Right ventricle myocardium inferior (tissue), 1 donor: ENCODE data around the gene FAM163A. TPM values are rescaled to one million over a fixed set of nuclear protein-coding genes. Genes with fewer than 3 reads are reported as not detected.
"Not testable (repeated sequence)": the region's sequence is repeated elsewhere in the genome, so short reads cannot be mapped to it uniquely, and the experiment has no call there.

Experiments used
- ATAC-seq: fragments of 200-7000 bp; cut with Tn5 transposase; one replicate; pipeline ENCODE4 v1.9.1; 2020; ENCODE audit warnings: mild to moderate bottlenecking, moderate library complexity
- DNase-seq: peaks from one replicate; pipeline ENCODE4 v3.0.0; 2021; ENCODE audit errors: missing footprints
- intact Hi-C: fragments of 100-400 bp; cut with DNase I; formaldehyde crosslinking; loops from one replicate; pipeline ENCODE4 v1.11.0; 2022
- total RNA-seq: library from RNA; stranded (reverse); fragmentation: NEBNext Ultra II Directional; extraction: Animal tissue kit (Norgen Biotek cat#: 25700); gene quantifications from one replicate; pipeline ENCODE4 v1.2.1, GENCODE V29; 2021
- donor health status: DM: no; HTN: yes; CAD: no; lungs with severe emphysema.

Gene FAM163A
- total RNA-seq, 1 donor from 2014 or later: 0.65 TPM

GRCh38 chr1:179825798-179826460 is 82.8 kb downstream of the FAM163A start:
- ATAC-seq: peak; percentile 14
- intact Hi-C loops: no loop called here
- no peak for DNase-seq

DNA sequence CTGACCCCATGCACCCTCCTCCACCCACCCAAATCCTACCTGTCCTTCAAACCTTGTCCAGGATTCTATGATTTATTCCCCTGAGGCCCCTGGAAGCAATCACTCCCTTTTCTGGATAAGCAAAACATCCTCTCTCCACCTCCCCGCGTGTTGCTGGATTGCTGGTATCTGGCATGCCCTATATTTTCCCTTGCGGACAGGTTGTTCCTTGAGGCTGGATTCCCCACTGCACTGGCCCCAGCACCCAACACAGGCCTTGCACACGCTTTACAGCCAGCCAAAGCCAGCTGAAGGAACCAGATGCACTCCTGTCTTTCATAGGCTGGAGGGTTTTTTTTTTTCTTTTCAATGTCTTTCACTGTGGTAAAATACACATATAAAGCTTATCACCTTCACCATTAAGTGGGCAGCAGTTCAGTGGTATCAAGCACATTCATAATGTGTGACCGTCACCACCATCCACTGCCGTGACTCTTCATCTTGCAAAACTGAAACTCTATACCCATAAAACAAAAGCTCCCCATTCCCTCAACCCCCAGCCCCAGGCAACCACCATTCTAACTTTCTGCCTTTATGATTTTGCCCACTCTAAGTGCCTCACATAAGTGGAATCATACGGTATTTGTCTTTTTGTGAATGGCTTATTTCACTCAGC is 83.7 kb downstream of the FAM163A start:
- ATAC-seq (no peak), DNase-seq (no peak)
- intact Hi-C loops: no loop called here

DNA sequence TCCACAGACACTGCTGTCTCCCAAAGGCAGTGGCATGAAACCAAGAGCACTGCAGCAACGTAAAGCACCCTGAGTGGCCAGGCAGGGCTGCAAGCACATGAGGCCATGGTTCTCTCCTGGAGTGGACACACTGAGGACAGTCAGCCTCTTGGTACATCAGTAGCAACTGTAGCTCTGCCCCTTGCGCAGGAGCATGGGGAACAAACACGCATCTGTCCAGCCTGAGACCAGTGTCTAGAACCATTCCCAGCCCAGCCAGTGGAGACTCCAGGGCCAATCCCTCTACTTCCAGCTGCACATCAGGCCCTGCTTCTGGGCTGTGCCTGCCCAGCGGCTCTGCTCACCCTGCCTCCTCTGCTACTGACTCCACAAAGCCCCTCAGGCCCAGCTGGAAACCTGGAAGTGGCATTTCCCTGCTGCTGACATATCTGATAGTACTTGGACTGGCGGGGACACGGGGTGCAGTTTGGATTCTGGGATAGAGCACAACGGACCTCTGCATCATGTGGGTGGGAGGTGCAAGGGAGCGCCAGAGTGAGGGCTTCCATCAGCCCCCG is 85.5 kb downstream of the FAM163A start:
- DNase-seq (no peak), ATAC-seq (no peak)
- intact Hi-C loops: no loop called here

DNA sequence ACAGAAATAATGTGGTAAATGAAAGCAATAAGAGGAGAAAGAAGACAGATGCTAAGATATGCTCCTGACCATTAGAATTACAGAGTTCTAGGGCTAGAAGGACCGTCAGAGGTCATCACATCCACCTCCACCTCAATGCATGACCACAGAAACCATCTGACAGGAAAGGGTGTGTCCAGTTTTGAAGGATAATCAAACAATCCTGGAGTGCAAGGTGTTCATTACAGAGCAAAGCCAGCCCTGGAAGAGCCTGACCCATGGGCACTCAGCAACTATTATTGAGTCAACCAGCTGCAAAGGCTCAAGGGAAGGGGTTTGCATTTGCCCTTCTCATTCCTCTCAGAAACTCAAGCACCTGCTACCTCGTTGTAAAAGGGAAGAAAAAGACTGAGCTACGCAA is 88.1 kb downstream of the FAM163A start:
- intact Hi-C loops: no loop called here
- DNase-seq (no peak), ATAC-seq (no peak)

DNA sequence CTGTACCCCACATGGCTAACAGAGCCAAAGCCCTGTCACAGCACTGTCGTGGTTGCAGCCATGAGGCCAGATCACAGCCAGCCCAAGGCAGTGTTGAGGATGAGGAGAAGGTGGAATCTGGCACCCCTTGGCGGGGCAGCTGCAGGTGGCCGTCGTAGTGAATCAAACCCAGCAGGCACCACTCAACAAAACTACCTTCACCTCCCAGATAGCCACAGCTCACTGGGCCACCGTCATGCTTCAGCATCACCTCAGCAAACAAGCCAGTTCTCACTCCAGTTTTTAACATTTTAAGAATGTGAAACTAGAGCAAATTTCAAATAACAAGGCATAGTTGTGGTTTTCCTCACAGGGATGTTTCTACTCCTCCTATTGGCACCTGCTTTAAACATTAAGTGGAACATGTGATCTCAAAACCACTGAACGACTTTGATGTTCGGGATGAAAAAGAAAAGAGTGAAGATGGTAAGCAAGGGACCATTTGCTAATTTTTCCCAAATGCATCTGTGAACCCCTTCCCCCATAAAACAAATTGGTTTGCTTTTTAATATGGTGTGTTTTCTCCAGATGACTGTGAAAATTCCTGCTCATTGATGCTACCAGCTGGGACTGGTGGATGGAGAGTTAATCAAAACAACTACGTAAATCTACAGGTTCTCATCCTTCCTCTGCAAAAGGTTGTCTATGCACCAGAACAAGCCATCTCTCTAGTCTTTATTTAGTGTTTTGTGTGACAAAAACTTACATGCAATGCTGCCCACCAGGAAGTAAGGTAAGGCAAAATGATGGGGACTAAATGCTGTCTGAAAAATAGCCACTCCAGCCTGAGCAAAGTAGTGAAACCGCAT is 89.0 kb downstream of the FAM163A start:
- DNase-seq (no peak), ATAC-seq (no peak)
- intact Hi-C loops: no loop called here

GRCh38 chr1:179836686-179837445 is 93.8 kb downstream of the FAM163A start:
- intact Hi-C loops, ATAC-seq, DNase-seq: not testable (repeated sequence)

DNA sequence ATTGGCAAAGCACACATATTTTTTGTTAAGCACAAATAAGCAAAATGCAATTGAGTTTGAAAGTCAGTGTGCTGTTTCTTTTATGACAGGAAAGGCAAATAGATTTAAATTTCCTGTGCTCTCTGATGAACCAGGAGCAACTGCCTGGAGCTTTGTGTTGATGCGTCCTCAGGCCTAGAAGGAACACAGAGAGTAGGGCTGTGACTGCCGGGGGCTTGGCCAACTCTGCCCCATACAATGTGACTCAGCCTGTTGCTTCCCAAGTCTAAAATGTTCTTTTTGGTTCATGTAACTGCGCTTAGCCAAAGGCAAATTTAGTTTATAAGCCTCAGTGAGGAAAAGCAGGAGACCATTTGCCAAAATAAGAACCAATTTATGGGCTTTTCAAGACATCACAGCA is 97.0 kb downstream of the FAM163A start:
- no peak for DNase-seq
- intact Hi-C loops: no loop called here
- no peak for ATAC-seq

DNA sequence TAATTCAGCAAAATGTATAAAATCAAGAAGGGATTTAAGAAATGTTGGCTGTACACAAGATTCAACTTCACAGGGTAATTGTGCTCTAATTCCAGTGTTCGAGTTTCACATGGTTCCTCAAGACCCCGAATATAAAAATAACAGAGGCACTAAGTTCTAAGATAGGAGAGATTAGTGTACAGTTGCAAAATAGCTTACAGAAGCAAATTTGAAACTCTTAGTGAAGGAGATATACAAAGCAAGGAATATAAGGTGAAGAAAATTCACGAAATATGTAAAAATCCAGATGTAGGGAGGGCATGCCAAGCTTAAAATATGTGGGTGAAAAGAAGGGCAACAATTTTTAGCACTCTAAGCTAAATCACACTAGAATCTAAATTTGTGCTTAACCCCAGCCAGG is 105.1 kb downstream of the FAM163A start:
- DNase-seq: no peak
- no peak for ATAC-seq
- intact Hi-C loops: no loop called here

DNA sequence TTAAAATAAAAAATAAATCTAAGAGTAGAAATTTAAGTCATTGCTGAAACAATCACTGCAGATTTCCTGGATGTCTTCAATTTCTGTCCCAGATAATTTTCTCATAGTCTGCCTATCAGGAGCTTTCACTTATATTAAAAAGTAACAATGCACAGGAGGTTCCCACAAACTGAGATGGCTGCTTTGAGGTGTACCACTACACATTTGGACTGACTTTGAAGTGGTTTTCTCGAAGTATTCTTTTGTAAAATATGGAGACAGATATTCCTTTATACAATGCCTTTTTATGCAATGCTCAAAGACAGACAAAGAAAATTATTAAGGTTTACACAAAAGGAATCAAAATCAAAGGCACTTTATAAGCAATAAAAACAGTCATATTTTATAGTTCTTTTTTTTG is 110.0 kb downstream of the FAM163A start:
- no peak for DNase-seq
- ATAC-seq: no peak
- intact Hi-C loops: no loop called here

GRCh38 chr1:179855831-179856230 is 112.7 kb downstream of the FAM163A start:
- intact Hi-C loops, ATAC-seq, DNase-seq: not testable (repeated sequence)

- no peak for DNase-seq
- intact Hi-C loops: no loop called here
- ATAC-seq: no peak
Measured at GRCh38 chr1:179856296-179856695, 113.2 kb downstream of the FAM163A start.

DNA sequence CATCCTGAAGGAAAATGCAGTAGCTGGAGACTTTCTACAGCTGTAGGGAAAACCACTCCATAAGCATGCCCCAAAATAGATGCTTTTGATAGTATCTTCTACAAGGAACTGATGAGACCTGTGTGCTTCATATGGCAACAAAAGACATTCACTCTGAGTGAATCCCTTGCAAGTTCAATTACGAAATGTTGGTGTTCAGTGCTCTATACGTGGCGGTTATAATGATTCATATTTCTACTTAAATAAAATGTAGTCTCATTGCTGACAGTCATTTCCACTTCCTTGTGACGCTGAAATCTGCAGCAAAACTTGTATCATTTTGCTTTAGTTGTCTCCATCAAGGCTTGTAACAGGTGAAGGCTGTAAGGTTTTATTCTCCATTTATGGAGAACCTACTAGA is 113.9 kb downstream of the FAM163A start:
- DNase-seq: no peak
- intact Hi-C loops: no loop called here

GRCh38 chr1:179860652-179861051 is 117.6 kb downstream of the FAM163A start:
- ATAC-seq (no peak), DNase-seq (no peak)
- intact Hi-C loops: no loop called here

More for the DNA sequence above, 113.9 kb downstream of the FAM163A start:
- no peak for ATAC-seq

DNA sequence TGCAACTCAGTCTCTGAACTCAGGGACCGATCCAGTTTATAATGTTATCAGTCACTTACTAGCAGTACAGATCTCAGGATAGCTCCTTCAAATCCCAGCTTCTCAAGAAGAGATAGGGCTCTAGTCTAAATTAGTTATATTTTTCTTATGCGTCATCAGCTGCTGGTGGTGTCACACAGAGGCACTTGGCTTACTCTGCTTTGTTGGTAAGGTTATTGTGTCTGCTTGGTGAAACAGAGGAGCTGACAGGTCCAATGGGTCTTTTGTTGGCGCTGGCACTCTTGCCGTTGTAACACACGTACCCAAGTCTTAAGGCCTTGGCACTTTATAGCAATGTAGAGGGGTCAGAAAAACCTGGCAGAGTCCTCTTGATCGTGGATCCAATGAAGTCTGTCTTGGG is 122.3 kb downstream of the FAM163A start:
- intact Hi-C loops: no loop called here
- no peak for DNase-seq
- peak; percentile 27 for ATAC-seq

Other genes with a start within 250 kb of the FAM163A start
- not detected for gene NPHS2, start 167.3 kb upstream of the FAM163A start, total RNA-seq
- gene TDRD5, start 151.5 kb upstream of the FAM163A start, total RNA-seq: not detected
- gene TOR1AIP2, start 134.5 kb downstream of the FAM163A start, total RNA-seq: 48.8 TPM
- gene TOR1AIP1, start 139.0 kb downstream of the FAM163A start, total RNA-seq: 41.9 TPM
- gene CEP350, start 211.5 kb downstream of the FAM163A start, total RNA-seq: 27.1 TPM